NOMO-1 treated with dmso at 0.1 percent for 144 hours (cell line): Measurements from ENCODE around the gene PCDHB3.
"Not testable (repeated sequence)": the region's sequence is repeated elsewhere in the genome, so short reads cannot be mapped to it uniquely, and the experiment has no call there.

ENCODE experiments used
- DNase-seq: peaks from one replicate; lab custom pipeline; 2025; ENCODE audit not compliant: unreplicated experiment; lab: John Stamatoyannopoulos, UW

PCDHB3 gene

DNA sequence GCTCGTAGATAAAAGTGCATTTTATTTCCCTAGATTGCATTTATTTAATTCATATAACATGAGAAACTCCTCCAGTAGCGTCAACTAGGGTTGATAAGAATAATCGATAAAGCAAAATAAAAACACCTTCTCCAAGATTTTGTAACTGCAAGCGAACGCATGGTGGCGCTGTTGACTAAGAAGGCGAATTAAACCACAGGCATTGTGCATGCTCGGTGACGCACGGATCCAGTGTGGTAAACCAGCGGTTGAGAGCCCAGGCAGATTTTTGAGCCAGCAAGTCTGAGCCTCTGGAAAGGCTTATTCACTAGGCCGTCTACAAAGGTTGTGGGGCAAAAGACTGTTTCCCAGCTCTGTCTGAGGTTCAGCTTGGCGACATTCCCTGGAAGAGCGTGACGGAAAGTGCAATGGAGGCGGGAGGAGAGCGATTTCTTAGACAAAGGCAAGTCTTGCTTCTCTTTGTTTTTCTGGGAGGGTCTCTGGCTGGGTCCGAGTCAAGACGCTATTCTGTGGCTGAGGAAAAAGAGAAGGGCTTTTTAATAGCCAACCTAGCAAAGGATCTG is at the start of gene PCDHB3:
Gene PCDHB3 (plus strand): TSS at position 231 of the 563 bp plus-strand sequence. CDS start 177 bp downstream, at position 408.
- DNase-seq, result no peak

DNA sequence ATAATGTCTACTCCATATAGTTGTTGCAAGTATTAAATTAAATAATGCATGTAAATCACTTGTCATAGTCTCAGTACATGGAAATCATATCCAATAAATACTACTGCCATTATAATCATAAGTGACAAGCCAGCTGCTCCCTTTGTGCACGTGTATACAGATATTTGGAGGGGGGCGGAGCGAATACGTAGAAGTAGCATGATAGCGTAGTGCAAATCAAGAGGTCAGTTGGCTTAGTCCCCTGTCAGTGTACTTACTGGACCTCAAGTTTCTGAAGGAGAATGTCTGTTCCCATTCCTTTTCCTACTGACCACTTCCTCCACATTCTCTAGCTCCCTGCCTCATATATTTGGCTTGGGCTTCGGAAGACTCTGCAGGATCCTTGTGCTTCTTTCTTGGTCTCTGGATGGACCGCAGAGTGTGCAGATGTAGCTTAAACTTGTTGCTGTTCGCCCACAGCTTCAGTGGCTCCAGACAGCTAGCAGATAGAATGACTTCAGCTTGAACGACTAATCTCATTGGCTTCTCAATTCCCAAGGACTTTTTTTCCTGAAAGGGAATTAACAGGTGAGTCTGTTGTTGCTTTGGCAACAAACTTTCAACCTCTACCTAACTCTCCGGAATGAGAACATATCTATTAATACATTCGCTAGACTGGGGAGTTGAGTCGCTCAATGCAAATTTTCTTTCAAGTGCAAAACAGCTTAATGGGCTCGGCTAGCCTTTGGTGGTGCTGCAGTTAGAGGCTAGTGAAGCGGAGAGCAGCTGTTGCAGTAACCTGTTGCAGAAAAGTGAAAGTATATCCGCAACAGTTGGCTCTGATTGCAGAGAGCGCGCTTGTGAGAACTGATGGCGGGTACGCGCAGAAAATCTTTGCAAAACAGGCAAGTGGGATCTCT is 49.4 kb upstream of the PCDHB3 start, which contains the start of gene PCDHB1:
Gene PCDHB1 (plus strand): TSS at position 753 of the 899 bp plus-strand sequence. CDS start 97 bp downstream, at position 850.
- DNase-seq, result no peak

DNA sequence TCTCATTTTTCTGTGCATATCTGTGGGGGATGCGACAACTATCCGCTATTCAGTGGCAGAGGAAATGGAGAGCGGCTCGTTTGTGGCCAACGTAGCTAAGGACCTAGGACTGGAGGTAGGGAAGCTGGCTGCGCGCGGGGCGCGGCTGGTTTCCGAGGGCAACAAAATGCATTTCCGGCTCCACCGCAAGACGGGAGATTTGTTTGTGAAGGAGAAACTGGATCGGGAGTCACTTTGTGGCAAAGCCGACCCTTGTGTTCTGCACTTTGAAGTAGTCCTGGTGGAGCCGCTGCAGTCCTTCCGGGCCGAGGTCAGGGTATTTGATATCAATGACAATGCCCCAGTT is 48.8 kb upstream of the PCDHB3 start:
- no peak for DNase-seq

DNA sequence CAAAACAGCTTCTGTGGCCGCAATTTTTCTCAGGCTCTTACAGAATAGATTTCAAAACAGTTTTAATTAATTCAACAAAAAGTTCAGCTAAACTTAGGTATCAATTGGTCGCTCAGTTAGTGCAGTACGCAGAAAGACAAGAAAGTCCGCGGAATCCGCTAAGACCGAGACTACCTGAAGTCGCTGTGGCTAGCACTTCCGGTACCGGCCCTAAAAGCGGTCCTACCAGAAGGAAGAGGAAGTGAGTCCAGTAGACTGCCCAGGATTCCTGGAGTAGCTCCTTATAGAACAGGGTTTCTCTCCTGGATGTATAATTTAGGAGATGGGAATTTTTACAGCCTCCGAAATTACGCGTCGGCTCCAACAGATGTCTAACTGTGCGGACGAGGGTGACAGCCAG is 22.4 kb upstream of the PCDHB3 start:
- DNase-seq, result no peak

DNA sequence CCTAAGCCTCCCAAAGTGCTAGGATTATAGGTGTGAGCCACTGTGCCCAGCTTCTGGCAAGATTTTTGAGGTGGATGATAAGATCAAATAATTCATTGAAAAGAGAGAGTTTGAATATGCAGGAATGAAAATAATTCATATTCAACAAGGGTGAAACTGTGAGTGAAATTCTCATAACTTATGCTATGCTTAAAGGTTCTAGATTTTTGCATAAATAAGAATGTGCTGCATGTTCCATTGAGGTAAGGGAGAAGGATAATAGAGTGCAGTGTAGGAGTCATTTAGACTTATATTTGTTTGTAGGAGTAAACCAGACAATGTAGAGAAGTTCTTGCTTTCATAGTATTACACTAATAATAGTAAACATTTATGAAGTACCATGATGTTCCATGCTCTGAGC is 18.0 kb upstream of the PCDHB3 start:
- no peak for DNase-seq

DNA sequence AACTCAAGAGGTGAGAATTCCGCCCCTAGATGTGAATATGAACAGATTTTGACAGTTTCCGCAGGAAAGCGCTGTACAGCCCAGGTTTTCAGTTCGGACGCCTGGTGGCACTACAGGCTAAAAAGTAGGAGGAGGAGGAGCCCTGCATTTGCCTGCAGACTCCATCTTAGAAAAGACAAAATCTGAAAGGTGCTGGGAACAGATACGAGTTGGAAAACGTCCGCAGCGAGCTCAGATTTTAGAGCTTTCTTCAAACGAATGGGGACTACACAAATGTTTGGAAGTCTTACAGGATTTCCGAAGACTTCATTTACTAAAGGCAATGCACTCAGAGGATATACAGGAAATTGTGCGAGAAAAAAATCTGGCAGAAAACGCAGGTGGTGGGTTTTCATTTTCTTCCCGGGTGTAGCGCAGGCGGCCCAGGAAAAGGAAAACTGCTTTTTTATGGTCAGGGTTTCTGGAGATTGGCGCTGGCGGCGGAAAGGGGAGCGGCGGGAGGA is 15.7 kb upstream of the PCDHB3 start:
- DNase-seq, result no peak

DNA sequence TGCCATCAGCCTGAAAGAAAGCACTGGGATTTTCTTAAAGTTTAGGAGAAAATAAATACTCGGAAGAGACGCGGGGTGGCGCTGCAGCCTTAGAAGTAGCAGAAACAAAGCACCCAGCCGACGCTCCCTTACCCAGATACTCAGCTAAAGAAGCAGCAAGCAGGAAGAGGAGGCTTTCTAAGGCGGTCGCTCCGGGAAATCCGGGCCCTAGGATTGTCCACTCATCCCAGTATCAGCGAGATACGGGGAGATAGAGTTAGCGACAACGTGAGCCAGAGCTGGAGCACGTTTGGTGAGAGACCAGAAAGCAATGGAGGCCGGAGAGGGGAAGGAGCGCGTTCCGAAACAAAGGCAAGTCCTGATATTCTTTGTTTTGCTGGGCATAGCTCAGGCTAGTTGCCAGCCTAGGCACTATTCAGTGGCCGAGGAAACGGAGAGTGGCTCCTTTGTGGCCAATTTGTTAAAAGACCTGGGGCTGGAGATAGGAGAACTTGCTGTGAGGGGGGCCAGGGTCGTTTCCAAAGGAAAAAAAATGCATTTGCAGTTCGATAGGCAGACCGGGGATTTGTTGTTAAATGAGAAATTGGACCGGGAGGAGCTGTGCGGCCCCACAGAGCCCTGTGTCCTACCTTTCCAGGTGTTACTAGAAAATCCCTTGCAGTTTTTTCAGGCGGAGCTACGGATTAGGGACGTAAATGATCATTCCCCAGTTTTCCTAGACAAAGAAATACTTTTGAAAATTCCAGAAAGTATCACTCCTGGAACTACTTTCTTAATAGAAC is 5.6 kb upstream of the PCDHB3 start, which contains the start of gene PCDHB2:
Gene PCDHB2 (plus strand): TSS at position 135 of the 782 bp plus-strand sequence. CDS start 176 bp downstream, at position 311.
- no peak for DNase-seq

DNA sequence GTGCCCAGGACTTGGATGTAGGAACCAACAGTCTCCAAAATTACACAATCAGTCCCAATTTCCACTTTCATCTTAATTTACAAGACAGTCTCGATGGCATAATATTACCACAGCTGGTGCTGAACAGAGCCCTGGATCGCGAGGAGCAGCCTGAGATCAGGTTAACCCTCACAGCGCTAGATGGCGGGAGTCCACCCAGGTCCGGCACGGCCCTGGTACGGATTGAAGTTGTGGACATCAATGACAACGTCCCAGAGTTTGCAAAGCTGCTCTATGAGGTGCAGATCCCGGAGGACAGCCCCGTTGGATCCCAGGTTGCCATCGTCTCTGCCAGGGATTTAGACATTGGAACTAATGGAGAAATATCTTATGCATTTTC is 5.0 kb upstream of the PCDHB3 start:
- DNase-seq, result no peak

DNA sequence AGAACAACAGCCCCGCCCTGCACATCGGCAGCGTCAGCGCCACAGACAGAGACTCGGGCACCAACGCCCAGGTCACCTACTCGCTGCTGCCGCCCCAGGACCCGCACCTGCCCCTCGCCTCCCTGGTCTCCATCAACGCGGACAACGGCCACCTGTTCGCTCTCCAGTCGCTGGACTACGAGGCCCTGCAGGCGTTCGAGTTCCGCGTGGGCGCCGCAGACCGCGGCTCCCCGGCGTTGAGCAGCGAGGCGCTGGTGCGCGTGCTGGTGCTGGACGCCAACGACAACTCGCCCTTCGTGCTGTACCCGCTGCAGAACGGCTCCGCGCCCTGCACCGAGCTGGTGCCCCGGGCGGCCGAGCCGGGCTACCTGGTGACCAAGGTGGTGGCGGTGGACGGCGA is 4.1 kb upstream of the PCDHB3 start:
- not testable (repeated sequence) for DNase-seq

DNA sequence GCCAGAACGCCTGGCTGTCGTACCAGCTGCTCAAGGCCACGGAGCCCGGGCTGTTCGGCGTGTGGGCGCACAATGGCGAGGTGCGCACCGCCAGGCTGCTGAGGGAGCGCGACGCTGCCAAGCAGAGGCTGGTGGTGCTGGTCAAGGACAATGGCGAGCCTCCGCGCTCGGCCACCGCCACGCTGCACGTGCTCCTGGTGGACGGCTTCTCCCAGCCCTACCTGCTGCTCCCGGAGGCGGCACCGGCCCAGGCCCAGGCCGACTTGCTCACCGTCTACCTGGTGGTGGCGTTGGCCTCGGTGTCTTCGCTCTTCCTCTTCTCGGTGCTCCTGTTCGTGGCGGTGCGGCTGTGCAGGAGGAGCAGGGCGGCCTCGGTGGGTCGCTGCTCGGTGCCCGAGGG is 3.7 kb upstream of the PCDHB3 start:
- not testable (repeated sequence) for DNase-seq

DNA sequence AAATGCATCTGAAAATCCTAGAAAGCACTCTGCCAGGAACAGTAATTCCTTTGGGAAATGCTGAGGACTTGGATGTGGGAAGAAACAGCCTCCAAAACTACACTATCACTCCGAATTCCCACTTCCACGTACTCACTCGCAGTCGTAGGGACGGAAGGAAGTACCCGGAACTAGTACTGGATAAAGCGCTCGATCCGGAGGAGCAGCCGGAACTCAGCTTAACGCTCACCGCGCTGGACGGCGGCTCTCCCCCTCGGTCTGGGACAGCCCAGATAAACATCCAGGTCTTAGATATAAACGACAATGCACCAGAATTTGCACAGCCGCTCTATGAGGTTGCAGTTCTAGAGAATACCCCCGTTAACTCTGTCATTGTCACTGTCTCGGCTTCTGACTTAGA is 786 bp downstream of the PCDHB3 start:
- no peak for DNase-seq

DNA sequence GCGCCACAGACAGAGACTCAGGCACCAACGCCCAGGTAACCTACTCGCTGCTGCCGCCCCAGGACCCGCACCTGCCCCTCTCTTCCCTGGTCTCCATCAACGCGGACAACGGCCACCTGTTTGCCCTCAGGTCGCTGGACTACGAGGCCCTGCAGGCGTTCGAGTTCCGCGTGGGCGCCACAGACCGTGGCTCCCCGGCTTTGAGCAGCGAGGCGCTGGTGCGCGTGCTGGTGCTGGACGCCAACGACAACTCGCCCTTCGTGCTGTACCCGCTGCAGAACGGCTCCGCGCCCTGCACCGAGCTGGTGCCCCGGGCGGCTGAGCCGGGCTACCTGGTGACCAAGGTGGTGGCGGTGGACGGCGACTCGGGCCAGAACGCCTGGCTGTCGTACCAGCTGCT is 1.8 kb downstream of the PCDHB3 start:
- not testable (repeated sequence) for DNase-seq

DNA sequence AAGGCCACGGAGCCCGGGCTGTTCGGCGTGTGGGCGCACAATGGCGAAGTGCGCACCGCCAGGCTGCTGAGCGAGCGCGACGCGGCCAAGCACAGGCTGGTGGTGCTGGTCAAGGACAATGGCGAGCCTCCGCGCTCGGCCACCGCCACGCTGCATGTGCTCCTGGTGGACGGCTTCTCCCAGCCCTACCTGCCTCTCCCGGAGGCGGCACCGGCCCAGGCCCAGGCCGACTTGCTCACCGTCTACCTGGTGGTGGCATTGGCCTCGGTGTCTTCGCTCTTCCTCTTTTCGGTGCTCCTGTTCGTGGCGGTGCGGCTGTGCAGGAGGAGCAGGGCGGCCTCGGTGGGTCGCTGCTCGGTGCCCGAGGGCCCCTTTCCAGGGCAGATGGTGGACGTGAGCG is 2.2 kb downstream of the PCDHB3 start:
- DNase-seq, result not testable (repeated sequence)

DNA sequence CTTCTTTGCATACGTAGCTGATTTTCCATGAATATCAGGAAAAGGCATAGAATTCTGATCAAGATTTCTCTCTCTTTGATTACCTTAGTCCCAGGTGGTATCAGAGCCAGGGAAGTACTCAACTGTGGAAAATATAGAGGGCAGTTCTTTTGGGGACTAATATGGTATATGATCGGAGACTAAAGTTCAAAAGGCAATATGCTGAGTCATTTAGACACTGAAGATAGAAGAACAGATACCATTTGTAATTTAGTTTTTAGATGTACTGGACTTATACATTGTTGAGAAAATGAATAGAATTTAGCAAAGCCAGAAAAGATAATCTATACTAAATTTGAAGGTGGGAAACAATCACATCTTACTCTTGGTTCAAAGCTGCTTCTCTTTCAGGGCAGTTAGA is 5.1 kb downstream of the PCDHB3 start:
- DNase-seq, result no peak

DNA sequence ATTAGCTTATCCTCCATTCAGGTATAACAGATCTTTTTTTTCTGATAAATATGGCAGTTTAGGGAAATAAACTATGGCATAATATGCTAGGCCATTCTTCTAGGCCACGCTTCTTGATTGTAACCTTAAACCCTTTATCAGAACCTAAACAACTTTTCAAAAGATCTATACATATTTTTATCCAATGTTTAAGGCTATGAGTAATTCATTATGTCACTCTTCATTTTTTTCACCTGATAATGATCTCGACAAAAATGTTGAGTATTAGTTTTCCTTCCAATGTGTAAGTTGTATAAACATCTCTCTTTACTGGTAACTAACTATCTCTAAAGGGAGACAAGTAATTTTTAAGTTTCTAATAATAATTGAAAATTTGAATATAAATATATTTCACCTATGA is 19.0 kb downstream of the PCDHB3 start:
- DNase-seq, result no peak

DNA sequence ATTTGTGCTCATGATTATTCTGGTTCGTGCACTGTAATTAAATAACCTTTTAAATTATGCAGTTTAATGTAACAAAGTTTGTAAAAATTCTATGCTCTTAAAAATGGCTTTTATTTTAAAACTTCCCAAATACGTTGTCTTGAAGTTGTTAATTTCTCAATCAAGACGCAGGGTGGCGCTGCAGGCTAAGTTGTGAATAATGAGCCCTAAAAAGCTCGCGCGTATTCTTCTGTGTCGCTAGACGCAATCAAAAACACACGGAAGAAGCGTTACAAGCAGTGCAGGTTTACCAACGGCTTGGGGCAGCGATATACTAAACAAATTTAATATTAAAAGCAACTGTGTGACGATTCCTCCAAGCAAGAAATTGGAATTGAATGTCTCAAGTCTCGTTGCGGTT is 21.3 kb downstream of the PCDHB3 start, which contains the start of gene PCDHB4:
Gene PCDHB4 (plus strand): TSS at position 256 of the 400 bp plus-strand sequence. CDS start 181 bp downstream, outside the sequence.
- no peak for DNase-seq

DNA sequence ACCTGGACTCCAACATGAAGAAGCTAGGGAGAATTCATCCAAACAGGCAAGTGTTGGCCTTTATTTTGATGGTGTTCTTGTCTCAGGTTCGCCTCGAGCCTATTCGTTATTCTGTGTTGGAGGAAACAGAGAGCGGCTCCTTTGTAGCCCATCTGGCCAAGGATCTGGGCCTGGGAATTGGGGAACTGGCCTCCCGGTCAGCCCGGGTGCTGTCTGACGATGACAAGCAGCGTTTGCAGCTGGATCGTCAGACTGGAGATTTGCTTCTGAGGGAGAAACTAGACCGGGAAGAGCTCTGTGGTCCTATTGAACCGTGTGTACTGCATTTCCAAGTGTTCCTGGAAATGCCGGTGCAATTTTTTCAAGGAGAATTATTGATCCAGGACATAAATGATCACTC is 21.7 kb downstream of the PCDHB3 start:
- no peak for DNase-seq

DNA sequence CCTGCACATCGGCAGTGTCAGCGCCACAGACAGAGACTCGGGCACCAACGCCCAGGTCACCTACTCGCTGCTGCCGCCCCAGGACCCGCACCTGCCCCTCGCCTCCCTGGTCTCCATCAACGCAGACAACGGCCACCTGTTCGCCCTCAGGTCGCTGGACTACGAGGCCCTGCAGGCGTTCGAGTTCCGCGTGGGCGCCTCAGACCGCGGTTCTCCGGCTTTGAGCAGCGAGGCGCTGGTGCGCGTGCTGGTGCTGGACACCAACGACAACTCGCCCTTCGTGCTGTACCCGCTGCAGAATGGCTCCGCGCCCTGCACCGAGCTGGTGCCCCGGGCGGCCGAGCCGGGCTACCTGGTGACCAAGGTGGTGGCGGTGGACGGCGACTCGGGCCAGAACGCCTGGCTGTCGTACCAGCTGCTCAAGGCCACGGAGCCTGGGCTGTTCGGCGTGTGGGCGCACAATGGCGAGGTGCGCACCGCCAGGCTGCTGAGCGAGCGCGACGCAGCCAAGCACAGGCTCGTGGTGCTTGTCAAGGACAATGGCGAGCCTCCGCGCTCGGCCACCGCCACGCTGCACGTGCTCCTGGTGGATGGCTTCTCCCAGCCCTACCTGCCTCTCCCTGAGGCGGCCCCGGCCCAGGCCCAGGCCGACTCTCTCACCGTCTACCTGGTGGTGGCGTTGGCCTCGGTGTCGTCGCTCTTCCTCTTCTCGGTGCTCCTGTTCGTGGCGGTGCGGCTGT is 23.3 kb downstream of the PCDHB3 start:
- not testable (repeated sequence) for DNase-seq

DNA sequence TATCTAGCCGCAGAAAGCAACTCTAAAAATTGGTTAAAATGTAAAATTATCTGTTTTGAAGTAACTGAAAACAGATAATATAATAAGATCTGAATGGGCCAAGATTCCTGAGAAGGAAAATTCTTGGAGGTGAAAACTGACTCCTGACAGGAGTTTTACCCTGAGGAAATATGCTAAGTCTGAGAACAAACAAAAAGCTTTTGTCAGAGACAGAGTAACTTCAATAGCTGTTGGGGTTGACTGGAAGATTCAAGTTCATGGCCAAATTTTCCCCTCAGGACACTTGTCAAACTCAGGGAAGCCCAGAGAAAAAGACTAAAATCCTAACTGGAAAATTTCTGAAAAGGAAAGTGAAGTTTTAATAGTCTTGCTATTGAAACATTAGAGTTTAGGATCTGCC is 27.0 kb downstream of the PCDHB3 start:
- DNase-seq, result no peak

DNA sequence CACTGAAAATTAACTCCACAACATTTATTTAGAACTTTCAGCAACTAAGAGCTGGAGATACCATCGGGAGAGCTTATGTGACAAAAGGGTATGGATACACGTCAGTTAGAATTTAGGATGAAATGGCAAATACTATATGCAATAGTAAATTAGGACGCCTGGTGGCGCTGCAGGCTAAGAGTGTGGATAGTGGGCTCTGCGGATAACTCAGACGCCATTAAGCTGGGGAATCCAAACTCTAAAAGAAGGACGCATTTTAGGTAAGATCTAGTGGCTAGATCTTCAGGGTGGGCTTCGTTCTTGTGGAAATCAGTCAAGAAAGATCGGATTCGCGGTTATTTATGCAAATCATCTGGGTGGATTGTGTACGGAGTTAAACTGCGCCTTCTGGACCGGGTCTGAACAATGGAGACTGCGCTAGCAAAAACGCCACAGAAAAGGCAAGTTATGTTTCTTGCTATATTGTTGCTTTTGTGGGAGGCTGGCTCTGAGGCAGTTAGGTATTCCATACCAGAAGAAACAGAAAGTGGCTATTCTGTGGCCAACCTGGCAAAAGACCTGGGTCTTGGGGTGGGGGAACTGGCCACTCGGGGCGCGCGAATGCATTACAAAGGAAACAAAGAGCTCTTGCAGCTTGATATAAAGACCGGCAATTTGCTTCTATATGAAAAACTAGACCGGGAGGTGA is 34.9 kb downstream of the PCDHB3 start, which contains the start of gene PCDHB5:
Gene PCDHB5 (plus strand): TSS at position 177 of the 688 bp plus-strand sequence. CDS start 229 bp downstream, at position 406.
- no peak for DNase-seq
